ENCODE results near the gene ASF1A. TPM values are rescaled to one million over a fixed set of nuclear protein-coding genes. Genes with fewer than 3 reads are reported as not detected.

ASF1A gene
- 23.7 and 24.9 TPM in 2 replicates for total RNA-seq
- long read RNA-seq, transcript ASF1A-201 (4 exons, 2,362 nt), result major isoform, 196 of 200 reads
- long read RNA-seq, partial matches to known transcripts, result 4 of 200 reads
- long read RNA-seq, other reads (novel, unspliced or antisense), result 0 of 200 reads

GRCh38 chr6:118893807-118894424 lies at the start of gene ASF1A:
ASF1A (plus strand) TSS chr6:118894152; CDS start chr6:118894414, 262 bp downstream.
- Mint-ChIP-seq H3K9me3 (ENCODE audit: unreplicated experiment) (no peaks in the 10 kb centered on the region), H3K4me3 (ENCODE audit: unreplicated experiment) (peak within 1 kb of the TSS; percentile 89), H3K27me3 (ENCODE audit: unreplicated experiment) (no peaks in the 10 kb centered on the region), H3K4me1 (ENCODE audit: unreplicated experiment) (peaks cover 32% of the 10 kb centered on the region), H3K36me3 (ENCODE audit: unreplicated experiment) (peaks cover 7% of the 10 kb centered on the region), H3K27ac (ENCODE audit: unreplicated experiment) (peak within 1 kb of the TSS; percentile 99)
- peak; percentile 99 for DNase-seq (ENCODE audit: extremely low spot score, unreplicated experiment)
- TF ChIP-seq CTCF (IDR thresholded peaks at IDR 0.05), result peak; percentile 67

GRCh38 chr6:118844915-118845314 lies 49.0 kb upstream of the ASF1A start:
- no peaks in the 10 kb centered on the region for H3K9me3 Mint-ChIP-seq (ENCODE audit: unreplicated experiment)
- DNase-seq (ENCODE audit: extremely low spot score, unreplicated experiment), result no peak
- no peak for TF ChIP-seq CTCF (IDR thresholded peaks at IDR 0.05)
- peaks cover 8% of the 10 kb centered on the region for H3K36me3 Mint-ChIP-seq (ENCODE audit: unreplicated experiment)
- no peaks in the 10 kb centered on the region for H3K4me1 Mint-ChIP-seq (ENCODE audit: unreplicated experiment)
- H3K27me3 Mint-ChIP-seq (ENCODE audit: unreplicated experiment), result no peaks in the 10 kb centered on the region
- no peak overlapping the region for H3K4me3 Mint-ChIP-seq (ENCODE audit: unreplicated experiment)
- no peak overlapping the region for H3K27ac Mint-ChIP-seq (ENCODE audit: unreplicated experiment)

- no peak for TF ChIP-seq CTCF (IDR thresholded peaks at IDR 0.05)
- DNase-seq (ENCODE audit: extremely low spot score, unreplicated experiment), result no peak
- no peaks in the 10 kb centered on the region for H3K4me1 Mint-ChIP-seq (ENCODE audit: unreplicated experiment)
- peaks cover 3% of the 10 kb centered on the region for H3K36me3 Mint-ChIP-seq (ENCODE audit: unreplicated experiment)
- H3K4me3 Mint-ChIP-seq (ENCODE audit: unreplicated experiment), result no peak overlapping the region
- H3K27ac Mint-ChIP-seq (ENCODE audit: unreplicated experiment), result no peak overlapping the region
- H3K9me3 Mint-ChIP-seq (ENCODE audit: unreplicated experiment), result no peaks in the 10 kb centered on the region
- no peaks in the 10 kb centered on the region for H3K27me3 Mint-ChIP-seq (ENCODE audit: unreplicated experiment)
Observed at GRCh38 chr6:118853408-118853807, 40.5 kb upstream of the ASF1A start.

- H3K27me3 Mint-ChIP-seq (ENCODE audit: unreplicated experiment), result no peaks in the 10 kb centered on the region
- H3K27ac Mint-ChIP-seq (ENCODE audit: unreplicated experiment), result no peak overlapping the region
- H3K4me3 Mint-ChIP-seq (ENCODE audit: unreplicated experiment), result no peak overlapping the region
- TF ChIP-seq CTCF (IDR thresholded peaks at IDR 0.05), result no peak
- no peaks in the 10 kb centered on the region for H3K9me3 Mint-ChIP-seq (ENCODE audit: unreplicated experiment)
- DNase-seq (ENCODE audit: extremely low spot score, unreplicated experiment), result no peak
- peaks cover 3% of the 10 kb centered on the region for H3K36me3 Mint-ChIP-seq (ENCODE audit: unreplicated experiment)
- H3K4me1 Mint-ChIP-seq (ENCODE audit: unreplicated experiment), result no peaks in the 10 kb centered on the region
Observed at GRCh38 chr6:118856301-118856700, 37.7 kb upstream of the ASF1A start.

- Mint-ChIP-seq H3K27me3 (ENCODE audit: unreplicated experiment) (no peaks in the 10 kb centered on the region), H3K36me3 (ENCODE audit: unreplicated experiment) (no peaks in the 10 kb centered on the region), H3K9me3 (ENCODE audit: unreplicated experiment) (no peaks in the 10 kb centered on the region), H3K27ac (ENCODE audit: unreplicated experiment) (no peak overlapping the region), H3K4me3 (ENCODE audit: unreplicated experiment) (no peak overlapping the region), H3K4me1 (ENCODE audit: unreplicated experiment) (no peaks in the 10 kb centered on the region)
- TF ChIP-seq CTCF (IDR thresholded peaks at IDR 0.05), result no peak
- DNase-seq (ENCODE audit: extremely low spot score, unreplicated experiment), result no peak
Observed at GRCh38 chr6:118859517-118860064, 34.4 kb upstream of the ASF1A start.

Data from osteocyte (in vitro differentiated cells).